Kidney (tissue), 14 donors: ENCODE data around the gene ADGRA1. TPM values are rescaled to one million over a fixed set of nuclear protein-coding genes. Genes with fewer than 3 reads are reported as not detected.

Experiments used
- DNase-seq, 5 donors: peaks; one replicate each; pipeline ENCODE4 v3.0.0-alpha.2; 2013 to 2020
- FAIRE-seq: peaks from 2 replicates; lab custom pipeline; 2012; peaks lifted over from hg19 to GRCh38; lab: Jason Lieb, UNC
- H3K27ac ChIP-seq, 2 donors: one replicate each; pipeline ENCODE4 v1.7.0; 2013; ENCODE audit warnings: low read depth in 2 of 2, low read length in 2 of 2, inconsistent platforms in 1 of 2
- H3K27me3 ChIP-seq: one replicate; pipeline ENCODE4 v1.7.1; 2013; ENCODE audit warnings: low read length, inconsistent platforms; ENCODE audit not compliant: control insufficient read depth, insufficient read depth
- H3K36me3 ChIP-seq, 3 donors: one replicate each; pipeline versions ENCODE4 v1.7.0 to v1.7.1; 2013; ENCODE audit warnings: low read length in 3 of 3, control low read depth in 1 of 3, inconsistent platforms in 1 of 3; ENCODE audit not compliant: insufficient read depth in 3 of 3, control insufficient read depth in 2 of 3
- H3K4me1 ChIP-seq, 3 donors: one replicate each; pipeline versions ENCODE4 v1.7.0 to v1.7.1; 2013; ENCODE audit warnings: low read length in 3 of 3, inconsistent platforms in 1 of 3, low read depth in 1 of 3; ENCODE audit not compliant: control insufficient read depth in 2 of 3, insufficient read depth in 2 of 3
- H3K4me3 ChIP-seq, 3 donors: one replicate each; pipeline versions ENCODE4 v1.7.0 to v1.8.1; 2013; ENCODE audit warnings: low read length in 3 of 3, control low read depth in 1 of 3, inconsistent platforms in 1 of 3
- H3K9ac ChIP-seq, 3 donors: one replicate each; pipeline versions ENCODE4 v1.7.0 to v1.7.1; 2013; ENCODE audit warnings: low read length in 3 of 3, control low read depth in 1 of 3, inconsistent platforms in 1 of 3
- H3K9me3 ChIP-seq, 3 donors: one replicate each; pipeline versions ENCODE4 v1.7.0 to v1.7.1; 2013; ENCODE audit warnings: low read length in 3 of 3, control low read depth in 1 of 3, inconsistent platforms in 1 of 3; ENCODE audit not compliant: control insufficient read depth in 2 of 3, insufficient read depth in 1 of 3
- CTCF ChIP-seq: IDR thresholded peaks from 3 replicates; pipeline ENCODE4 v1.5.1; 2012; ENCODE audit warnings: mild to moderate bottlenecking, moderate library complexity, borderline replicate concordance; ENCODE audit not compliant: insufficient read depth; ENCODE audit errors: extremely low read depth
- intact Hi-C: fragments of 100-400 bp; cut with DNase I; formaldehyde crosslinking; loops from one replicate; pipeline ENCODE4 v1.11.1; 2022
- polyA plus RNA-seq: library from polyadenylated mRNA; stranded (reverse); fragments of 350-450 nt; fragmentation: Illumina TruSeq; extraction: RNeasy Lipid Tissue Mini Kit (QIAGEN cat#74804); gene quantifications from one replicate; pipeline ENCODE4 v1.2.3, GENCODE V29; 2014; ENCODE audit warnings: low read depth, low replicate concordance; ENCODE audit not compliant: insufficient read depth
- total RNA-seq: library from RNA; stranded (reverse); fragmentation: NEBNext Ultra II Directional; extraction: Animal tissue kit (Norgen Biotek cat#: 25700); gene quantifications from one replicate; pipeline ENCODE4 v1.2.1, GENCODE V29; 2021
- donor health status: control.
- donor health status: control.
- donor health status: control.
- donor health status: control.
- donor health status: control.
- donor health status: DM: yes; HTN: yes; CAD: no.
- donor health status: Normal renal cell carcinoma (clear cell type).

The ADGRA1 gene
- total and polyA plus RNA-seq, 2 donors from 2014 or later: 0.91 to 1.1 TPM

GRCh38 chr10:133126431-133127290, 38.9 kb downstream of the ADGRA1 start:
- no peak overlapping the region for H3K27ac ChIP-seq
- H3K4me1 ChIP-seq: no peaks in the 10 kb centered on the region
- no peaks in the 10 kb centered on the region for H3K27me3 ChIP-seq
- no peaks in the 10 kb centered on the region for H3K9me3 ChIP-seq
- TF ChIP-seq CTCF: no peak
- H3K4me3 ChIP-seq: no peak overlapping the region
- intact Hi-C loops: no loop called here
- DNase-seq: peak in 2 of 5 donors; percentile 41 to 71
- no peak for FAIRE-seq
- no peak overlapping the region for H3K9ac ChIP-seq
- H3K36me3 ChIP-seq: no peaks in the 10 kb centered on the region

- no peak overlapping the region for H3K9ac ChIP-seq
- H3K27me3 ChIP-seq: no peaks in the 10 kb centered on the region
- no peak overlapping the region for H3K4me3 ChIP-seq
- H3K36me3 ChIP-seq: no peaks in the 10 kb centered on the region
- no peaks in the 10 kb centered on the region for H3K9me3 ChIP-seq
- DNase-seq: peak in 2 of 5 donors; percentile 44 to 61
- no peak for FAIRE-seq
- no peaks in the 10 kb centered on the region for H3K4me1 ChIP-seq
- no peak overlapping the region for H3K27ac ChIP-seq
- intact Hi-C loops: no loop called here
- no peak for TF ChIP-seq CTCF
Measured at GRCh38 chr10:133127291-133128125, 39.8 kb downstream of the ADGRA1 start.

- peak in 2 of 5 donors; percentile 39 to 75 for DNase-seq
Measured at GRCh38 chr10:133128126-133129070, 40.7 kb downstream of the ADGRA1 start.

More at GRCh38 chr10:133128126-133129070, 40.7 kb downstream of the ADGRA1 start:
- Histone ChIP-seq H3K27me3 (no peaks in the 10 kb centered on the region), H3K9ac (no peak overlapping the region), H3K36me3 (no peaks in the 10 kb centered on the region), H3K27ac (no peak overlapping the region), H3K4me1 (no peaks in the 10 kb centered on the region), H3K4me3 (no peak overlapping the region), H3K9me3 (no peaks in the 10 kb centered on the region)
- no peak for TF ChIP-seq CTCF
- intact Hi-C loops: no loop called here
- FAIRE-seq: no peak
